DND-41 (cell line): Measurements from ENCODE around the gene SRP14.
A peak's percentile ranks its signal among the peaks of the same experiment; 100 is the strongest.

Experiments
- EZH2 ChIP-seq: IDR thresholded peaks from 3 replicates; pipeline ENCODE4 v1.6.1; 2012; ENCODE audit warnings: borderline replicate concordance, low read depth, mild to moderate bottlenecking, moderate library complexity, low read length, inconsistent platforms; ENCODE audit not compliant: severe bottlenecking
- TF ChIP-seq, protein P1 (sequence below): IDR thresholded peaks from 2 replicates; pipeline ENCODE4 v1.5.1; 2012; ENCODE audit warnings: borderline replicate concordance, low read length, moderate library complexity, mild to moderate bottlenecking; ENCODE audit not compliant: poor library complexity, severe bottlenecking; ENCODE audit errors: extremely low read depth

DNA sequence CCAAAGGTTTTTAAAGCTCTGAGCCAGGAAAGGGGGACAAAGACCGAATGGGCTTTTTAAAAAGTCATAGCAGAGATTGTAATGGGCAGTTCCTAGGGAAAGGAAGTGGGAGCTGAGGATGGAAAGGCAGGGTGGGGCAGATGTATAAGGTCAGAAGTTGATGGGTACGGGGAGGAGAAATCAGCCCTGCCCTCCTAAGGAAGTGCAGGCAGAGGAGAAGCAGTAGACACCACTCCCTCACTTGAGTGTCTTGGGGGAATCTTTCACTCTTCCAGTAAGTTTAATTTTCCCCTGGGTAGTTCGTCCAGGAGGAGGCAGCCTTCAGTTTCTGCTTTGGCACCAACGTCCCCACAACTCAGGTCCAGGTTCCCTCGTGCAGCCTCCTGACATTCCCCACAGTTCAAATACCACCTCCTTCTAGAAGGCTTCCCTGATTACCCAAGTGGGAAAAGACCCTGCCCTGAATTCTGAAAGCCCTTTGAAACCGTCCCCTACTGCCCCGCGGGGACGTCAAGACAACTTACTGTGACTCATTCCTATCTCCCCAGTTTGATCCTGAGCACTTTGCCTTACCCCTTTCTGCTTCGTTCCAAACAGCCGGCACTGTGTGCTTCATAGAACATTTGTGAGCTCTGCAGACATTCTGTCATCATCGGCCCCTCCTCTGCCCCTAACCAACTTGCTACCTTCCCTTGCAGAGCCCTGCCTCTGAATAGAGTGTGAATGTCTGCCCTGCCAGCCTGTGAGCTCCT lies 14.3 kb upstream of the SRP14 start:
- TF ChIP-seq, protein P1, sequence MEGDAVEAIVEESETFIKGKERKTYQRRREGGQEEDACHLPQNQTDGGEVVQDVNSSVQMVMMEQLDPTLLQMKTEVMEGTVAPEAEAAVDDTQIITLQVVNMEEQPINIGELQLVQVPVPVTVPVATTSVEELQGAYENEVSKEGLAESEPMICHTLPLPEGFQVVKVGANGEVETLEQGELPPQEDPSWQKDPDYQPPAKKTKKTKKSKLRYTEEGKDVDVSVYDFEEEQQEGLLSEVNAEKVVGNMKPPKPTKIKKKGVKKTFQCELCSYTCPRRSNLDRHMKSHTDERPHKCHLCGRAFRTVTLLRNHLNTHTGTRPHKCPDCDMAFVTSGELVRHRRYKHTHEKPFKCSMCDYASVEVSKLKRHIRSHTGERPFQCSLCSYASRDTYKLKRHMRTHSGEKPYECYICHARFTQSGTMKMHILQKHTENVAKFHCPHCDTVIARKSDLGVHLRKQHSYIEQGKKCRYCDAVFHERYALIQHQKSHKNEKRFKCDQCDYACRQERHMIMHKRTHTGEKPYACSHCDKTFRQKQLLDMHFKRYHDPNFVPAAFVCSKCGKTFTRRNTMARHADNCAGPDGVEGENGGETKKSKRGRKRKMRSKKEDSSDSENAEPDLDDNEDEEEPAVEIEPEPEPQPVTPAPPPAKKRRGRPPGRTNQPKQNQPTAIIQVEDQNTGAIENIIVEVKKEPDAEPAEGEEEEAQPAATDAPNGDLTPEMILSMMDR, result peak; percentile 29
- TF ChIP-seq EZH2, result no peak
